ENCODE results near the gene WTAP.

WTAP gene

DNA sequence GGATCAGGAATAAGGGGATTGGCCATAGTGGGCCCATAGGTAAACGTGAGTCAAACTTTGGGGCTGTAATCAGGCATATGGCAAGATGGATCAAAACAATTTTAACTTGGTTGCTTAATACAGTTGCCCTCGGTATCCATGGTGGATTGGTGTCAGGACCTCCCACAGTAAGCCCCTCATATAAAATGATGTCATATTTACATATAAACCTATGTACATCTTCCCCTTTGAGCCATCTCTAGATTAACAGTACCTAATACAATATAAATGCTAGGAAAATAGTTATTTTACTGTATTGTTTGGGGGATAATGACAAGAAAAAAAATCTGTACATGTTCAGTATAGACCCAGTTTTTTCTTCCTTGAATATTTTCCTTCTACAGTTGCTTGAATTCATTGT, 27.1 kb downstream of the WTAP start:
- H4K20me1 ChIP-seq (ENCODE audit: insufficient read depth, low read length) = no peaks in the 10 kb centered on the region; the same call in 1 of the 2 replicates
- no peaks in the 10 kb centered on the region for H3K9me3 ChIP-seq (replicated peaks; ENCODE audit: insufficient read depth, low read length)
- H3K27ac ChIP-seq (ENCODE audit: low read length) = no peak overlapping the region
- no peak for TF ChIP-seq EZH2 (optimal IDR thresholded peaks at IDR 0.05; ENCODE audit: low read depth, low read length)
- TF ChIP-seq EZH2phosphoT487 (IDR thresholded peaks at IDR 0.05; ENCODE audit: low read length) = no peak
- TF ChIP-seq, protein P1, sequence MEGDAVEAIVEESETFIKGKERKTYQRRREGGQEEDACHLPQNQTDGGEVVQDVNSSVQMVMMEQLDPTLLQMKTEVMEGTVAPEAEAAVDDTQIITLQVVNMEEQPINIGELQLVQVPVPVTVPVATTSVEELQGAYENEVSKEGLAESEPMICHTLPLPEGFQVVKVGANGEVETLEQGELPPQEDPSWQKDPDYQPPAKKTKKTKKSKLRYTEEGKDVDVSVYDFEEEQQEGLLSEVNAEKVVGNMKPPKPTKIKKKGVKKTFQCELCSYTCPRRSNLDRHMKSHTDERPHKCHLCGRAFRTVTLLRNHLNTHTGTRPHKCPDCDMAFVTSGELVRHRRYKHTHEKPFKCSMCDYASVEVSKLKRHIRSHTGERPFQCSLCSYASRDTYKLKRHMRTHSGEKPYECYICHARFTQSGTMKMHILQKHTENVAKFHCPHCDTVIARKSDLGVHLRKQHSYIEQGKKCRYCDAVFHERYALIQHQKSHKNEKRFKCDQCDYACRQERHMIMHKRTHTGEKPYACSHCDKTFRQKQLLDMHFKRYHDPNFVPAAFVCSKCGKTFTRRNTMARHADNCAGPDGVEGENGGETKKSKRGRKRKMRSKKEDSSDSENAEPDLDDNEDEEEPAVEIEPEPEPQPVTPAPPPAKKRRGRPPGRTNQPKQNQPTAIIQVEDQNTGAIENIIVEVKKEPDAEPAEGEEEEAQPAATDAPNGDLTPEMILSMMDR (IDR thresholded peaks at IDR 0.05; ENCODE audit: low read length) = no peak
- H2AFZ ChIP-seq (ENCODE audit: low read length) = no peak overlapping the region
- no peaks in the 10 kb centered on the region for H3K36me3 ChIP-seq (replicated peaks; ENCODE audit: insufficient read depth, low read length)
- H3K4me3 ChIP-seq (ENCODE audit: low read length) = no peak overlapping the region
- no peaks in the 10 kb centered on the region for H3K79me2 ChIP-seq (ENCODE audit: low read length)
- H3K27me3 ChIP-seq (replicated peaks; ENCODE audit: insufficient read depth, low read length) = no peaks in the 10 kb centered on the region
- no peaks in the 10 kb centered on the region for H3K9me2 ChIP-seq (replicated peaks; ENCODE audit: insufficient read depth, low read length)
- H3K4me2 ChIP-seq (ENCODE audit: low read depth, low read length) = no peak overlapping the region
- DNase-seq = no peak
- no peak overlapping the region for H3K9ac ChIP-seq (ENCODE audit: low read length)
- H3K4me1 ChIP-seq (ENCODE audit: low read length) = no peaks in the 10 kb centered on the region
- H3F3A ChIP-seq (ENCODE audit: insufficient read depth, low read length) = no peaks in the 10 kb centered on the region

DNA sequence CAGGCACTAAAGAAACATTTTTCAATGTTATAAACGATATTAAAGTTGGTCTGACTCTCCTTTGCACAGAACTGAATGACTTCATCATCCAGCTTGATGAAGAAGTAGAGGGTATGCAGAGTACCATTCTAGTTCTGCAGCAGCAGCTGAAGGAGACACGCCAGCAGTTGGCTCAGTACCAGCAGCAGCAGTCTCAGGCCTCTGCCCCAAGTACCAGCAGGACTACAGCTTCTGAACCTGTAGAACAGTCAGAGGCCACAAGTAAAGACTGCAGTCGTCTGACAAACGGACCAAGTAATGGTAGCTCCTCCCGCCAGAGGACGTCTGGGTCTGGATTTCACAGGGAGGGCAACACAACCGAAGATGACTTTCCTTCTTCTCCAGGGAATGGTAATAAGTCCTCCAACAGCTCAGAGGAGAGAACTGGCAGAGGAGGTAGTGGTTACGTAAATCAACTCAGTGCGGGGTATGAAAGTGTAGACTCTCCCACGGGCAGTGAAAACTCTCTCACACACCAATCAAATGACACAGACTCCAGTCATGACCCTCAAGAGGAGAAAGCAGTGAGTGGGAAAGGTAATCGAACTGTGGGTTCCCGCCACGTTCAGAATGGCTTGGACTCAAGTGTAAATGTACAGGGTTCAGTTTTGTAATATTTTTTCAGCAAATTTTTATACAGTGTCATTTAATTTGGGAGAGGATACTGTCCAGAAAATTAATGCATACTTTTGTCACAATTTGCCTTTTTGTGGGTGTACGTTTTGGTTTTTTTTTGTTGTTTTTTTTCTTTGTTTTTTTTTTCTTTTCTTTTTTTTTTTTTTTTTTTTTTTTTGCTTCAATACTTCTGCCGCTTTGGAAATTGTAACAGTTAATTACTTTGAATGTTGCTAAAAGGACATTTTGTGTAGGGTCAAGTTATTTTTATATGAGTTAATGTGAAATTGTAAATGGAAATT, 27.9 kb downstream of the WTAP start:
- TF ChIP-seq, protein P1 (IDR thresholded peaks at IDR 0.05; ENCODE audit: low read length) = no peak
- TF ChIP-seq EZH2 (optimal IDR thresholded peaks at IDR 0.05; ENCODE audit: low read depth, low read length) = no peak
- TF ChIP-seq EZH2phosphoT487 (IDR thresholded peaks at IDR 0.05; ENCODE audit: low read length) = no peak
- Histone ChIP-seq H3K36me3 (replicated peaks; ENCODE audit: insufficient read depth, low read length) (no peaks in the 10 kb centered on the region), H3K9me2 (replicated peaks; ENCODE audit: insufficient read depth, low read length) (no peaks in the 10 kb centered on the region), H3K9me3 (replicated peaks; ENCODE audit: insufficient read depth, low read length) (no peaks in the 10 kb centered on the region), H3K4me3 (ENCODE audit: low read length) (no peak overlapping the region), H3K27me3 (replicated peaks; ENCODE audit: insufficient read depth, low read length) (no peaks in the 10 kb centered on the region), H3K79me2 (ENCODE audit: low read length) (no peaks in the 10 kb centered on the region), H4K20me1 (ENCODE audit: insufficient read depth, low read length) (no peaks in the 10 kb centered on the region; the same call in 1 of the 2 replicates), H3K4me1 (ENCODE audit: low read length) (no peaks in the 10 kb centered on the region), H3K27ac (ENCODE audit: low read length) (no peak overlapping the region), H3K4me2 (ENCODE audit: low read depth, low read length) (no peak overlapping the region), H2AFZ (ENCODE audit: low read length) (no peak overlapping the region), H3F3A (ENCODE audit: insufficient read depth, low read length) (peaks cover 6% of the 10 kb centered on the region), H3K9ac (ENCODE audit: low read length) (no peak overlapping the region)
- no peak for DNase-seq

DNA sequence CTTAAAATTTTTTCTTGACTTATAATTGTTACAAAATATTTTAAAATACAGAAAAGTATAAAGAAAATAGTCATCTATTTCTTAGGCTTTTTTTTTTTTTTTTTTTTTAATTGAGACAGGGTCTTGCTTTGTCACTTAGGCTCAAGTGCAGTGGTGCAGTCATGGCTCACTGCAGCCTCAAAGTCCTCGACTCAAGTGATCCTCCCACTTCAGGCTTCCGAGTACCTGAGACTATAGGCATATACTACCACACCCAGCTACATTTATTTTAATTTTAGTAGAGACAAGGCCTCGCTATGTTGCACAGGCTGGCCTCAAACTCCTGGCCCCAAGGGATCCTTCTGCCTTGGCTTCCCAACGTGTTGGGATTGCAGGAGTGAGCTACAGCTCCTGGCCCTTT, 29.2 kb downstream of the WTAP start:
- Histone ChIP-seq H3K27me3 (replicated peaks; ENCODE audit: insufficient read depth, low read length) (no peaks in the 10 kb centered on the region), H2AFZ (ENCODE audit: low read length) (no peak overlapping the region), H3K9ac (ENCODE audit: low read length) (no peak overlapping the region), H3K9me2 (replicated peaks; ENCODE audit: insufficient read depth, low read length) (no peaks in the 10 kb centered on the region), H4K20me1 (ENCODE audit: insufficient read depth, low read length) (no peaks in the 10 kb centered on the region; the same call in 1 of the 2 replicates), H3K9me3 (replicated peaks; ENCODE audit: insufficient read depth, low read length) (no peaks in the 10 kb centered on the region), H3K79me2 (ENCODE audit: low read length) (no peaks in the 10 kb centered on the region), H3K4me2 (ENCODE audit: low read depth, low read length) (no peak overlapping the region), H3K4me1 (ENCODE audit: low read length) (no peaks in the 10 kb centered on the region), H3K27ac (ENCODE audit: low read length) (no peak overlapping the region), H3F3A (ENCODE audit: insufficient read depth, low read length) (peaks cover 12% of the 10 kb centered on the region), H3K36me3 (replicated peaks; ENCODE audit: insufficient read depth, low read length) (no peaks in the 10 kb centered on the region), H3K4me3 (ENCODE audit: low read length) (no peak overlapping the region)
- DNase-seq = no peak
- TF ChIP-seq EZH2 (optimal IDR thresholded peaks at IDR 0.05; ENCODE audit: low read depth, low read length) (no peak), EZH2phosphoT487 (IDR thresholded peaks at IDR 0.05; ENCODE audit: low read length) (no peak)
- TF ChIP-seq, protein P1 (IDR thresholded peaks at IDR 0.05; ENCODE audit: low read length) = no peak
